Brain microvascular endothelial cell (primary cell): ENCODE measurements around the gene POLR2F.
"Not testable (repeated sequence)": the region's sequence is repeated elsewhere in the genome, so short reads cannot be mapped to it uniquely, and the experiment has no call there.

Source experiments
- DNase-seq: peaks from one replicate; pipeline ENCODE4 v3.0.0-alpha.2; 2020
- H3K27ac ChIP-seq: fragments of 250-450 bp; sonication (Bioruptor Pico); 2 replicates; pipeline ENCODE4 v1.5.1; 2020; ENCODE audit warnings: mild to moderate bottlenecking, moderate library complexity
- H3K27me3 ChIP-seq: fragments of 250-450 bp; sonication (Bioruptor Pico); replicated peaks from 2 replicates; pipeline ENCODE4 v1.5.1; 2020; ENCODE audit warnings: mild to moderate bottlenecking
- H3K36me3 ChIP-seq: fragments of 250-450 bp; sonication (Bioruptor Pico); replicated peaks from 2 replicates; pipeline ENCODE4 v1.5.1; 2020; ENCODE audit warnings: mild to moderate bottlenecking
- H3K4me3 ChIP-seq: 2 replicates; pipeline ENCODE4 v1.5.1; 2011; ENCODE audit warnings: low read depth, mild to moderate bottlenecking, control low read depth, low read length, moderate library complexity
- CTCF ChIP-seq: IDR thresholded peaks from 2 replicates; pipeline ENCODE4 v1.5.1; 2011; ENCODE audit warnings: low read depth, mild to moderate bottlenecking, moderate library complexity, low read length, control low read depth, inconsistent platforms; ENCODE audit errors: missing control alignments
- in situ Hi-C: cut with HindIII; loops from 2 replicates; pipeline ENCODE4 v1.10.0; 2017; ENCODE audit warnings: low sequenced_read_pairs, low pct_ligation_motif_present

Gene POLR2F

GRCh38 chr22:37971475-37972434 lies 18.3 kb downstream of the POLR2F start:
- no peaks in the 10 kb centered on the region for H3K27me3 ChIP-seq
- TF ChIP-seq CTCF, result no peak
- in situ Hi-C loops, result no loop called here
- no peak overlapping the region for H3K27ac ChIP-seq
- DNase-seq, result no peak
- H3K4me3 ChIP-seq, result no peak overlapping the region
- peaks cover 20% of the 10 kb centered on the region for H3K36me3 ChIP-seq

GRCh38 chr22:37972527-37972926 lies 19.0 kb downstream of the POLR2F start:
- H3K36me3 ChIP-seq, result peaks cover 13% of the 10 kb centered on the region
- no peak overlapping the region for H3K27ac ChIP-seq
- TF ChIP-seq CTCF, result no peak
- H3K27me3 ChIP-seq, result no peaks in the 10 kb centered on the region
- DNase-seq, result no peak
- in situ Hi-C loops, result no loop called here
- H3K4me3 ChIP-seq, result no peak overlapping the region

- TF ChIP-seq CTCF, result no peak
- no peak overlapping the region for H3K4me3 ChIP-seq
- in situ Hi-C loops, result no loop called here
These were observed 20.0 kb downstream of the POLR2F start for GRCh38 chr22:37973271-37974170.

GRCh38 chr22:37975153-37975552 lies 21.7 kb downstream of the POLR2F start:
- Histone ChIP-seq H3K36me3 (no peaks in the 10 kb centered on the region), H3K4me3 (no peak overlapping the region), H3K27me3 (no peaks in the 10 kb centered on the region)

More at GRCh38 chr22:37973271-37974170, 20.0 kb downstream of the POLR2F start:
- Histone ChIP-seq H3K27me3 (no peaks in the 10 kb centered on the region), H3K36me3 (peaks cover 3% of the 10 kb centered on the region), H3K27ac (no peak overlapping the region)
- DNase-seq, result no peak

GRCh38 chr22:37976022-37976421 lies 22.5 kb downstream of the POLR2F start:
- H3K27me3 ChIP-seq, H3K36me3 ChIP-seq, H3K27ac ChIP-seq, in situ Hi-C loops, DNase-seq, H3K4me3 ChIP-seq: not testable (repeated sequence)

More at GRCh38 chr22:37975153-37975552, 21.7 kb downstream of the POLR2F start:
- in situ Hi-C loops, result no loop called here
- no peak for DNase-seq
- no peak overlapping the region for H3K27ac ChIP-seq
- no peak for TF ChIP-seq CTCF

- H3K4me3 ChIP-seq, result no peak overlapping the region
- in situ Hi-C loops, result no loop called here
- no peak overlapping the region for H3K27ac ChIP-seq
- no peak for TF ChIP-seq CTCF
- no peak for DNase-seq
- H3K27me3 ChIP-seq, result no peaks in the 10 kb centered on the region
- H3K36me3 ChIP-seq, result no peaks in the 10 kb centered on the region
These were observed 23.0 kb downstream of the POLR2F start for GRCh38 chr22:37976547-37976946.
